ENCODE data around the gene USP6NL. TPM values are rescaled to one million over a fixed set of nuclear protein-coding genes. Genes with fewer than 3 reads are reported as not detected.

The USP6NL gene
- total RNA-seq, 1 experiment from 2014 or later = 24.6 TPM

GRCh38 chr10:11603741-11604140 is 7.7 kb downstream of the USP6NL start:
- BruUV-seq (replicated peaks) = no TSS peak
- DNase-seq (ENCODE audit: low read depth, low spot score) = no peak
- ChIA-PET POLR2A (no interaction called here), CTCF (no interaction called here), RAD21 (ENCODE audit: low non-redundant PET in 1 of 2, low total read pairs in 2 of 2, uncharacterized antibody in 2 of 2, unreplicated experiment in 2 of 2) (no interaction called here)
- H2AFZ ChIP-seq (ENCODE audit: low read depth, low read length, poor library complexity, severe bottlenecking) = no peak overlapping the region
- H4K20me1 ChIP-seq (ENCODE audit: insufficient read depth) = no peaks in the 10 kb centered on the region
- no peaks in the 10 kb centered on the region for H3K9me3 ChIP-seq (ENCODE audit: control insufficient read depth in 1 of 2, insufficient read depth in 1 of 2, low read depth in 1 of 2, low read length in 2 of 2)
- no peaks in the 10 kb centered on the region for H3K9me2 ChIP-seq (ENCODE audit: insufficient read depth)
- H3K4me3 ChIP-seq (replicated peaks in 1 of 2; ENCODE audit: low read depth in 1 of 2, low read length in 2 of 2) = no peak overlapping the region
- no peak overlapping the region; the same call in 1 of the 2 replicates for H3K4me2 ChIP-seq (ENCODE audit: low read length)
- ATAC-seq = no peak
- no peak for TF ChIP-seq POLR2A (IDR thresholded peaks at IDR 0.05; ENCODE audit: borderline replicate concordance, extremely low read depth, insufficient read depth, insufficient read length)
- TF ChIP-seq, protein P1, sequence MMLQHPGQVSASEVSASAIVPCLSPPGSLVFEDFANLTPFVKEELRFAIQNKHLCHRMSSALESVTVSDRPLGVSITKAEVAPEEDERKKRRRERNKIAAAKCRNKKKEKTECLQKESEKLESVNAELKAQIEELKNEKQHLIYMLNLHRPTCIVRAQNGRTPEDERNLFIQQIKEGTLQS (IDR thresholded peaks at IDR 0.05) = no peak
- no peak for TF ChIP-seq FOSL1 (IDR thresholded peaks at IDR 0.05; ENCODE audit: low read depth)
- TF ChIP-seq ELF1 (IDR thresholded peaks at IDR 0.05; ENCODE audit: borderline replicate concordance, low read depth) = no peak
- no peak for TF ChIP-seq EGR1 (IDR thresholded peaks at IDR 0.05; ENCODE audit: low read depth)
- TF ChIP-seq MAX (IDR thresholded peaks at IDR 0.05) = no peak
- TF ChIP-seq POLR2AphosphoS5 (IDR thresholded peaks at IDR 0.05; ENCODE audit: low read depth, low read length) = no peak
- TF ChIP-seq ZNF274 (IDR thresholded peaks at IDR 0.05; ENCODE audit: low read depth, low read length) = no peak
- TF ChIP-seq SRF (IDR thresholded peaks at IDR 0.05; ENCODE audit: low read depth) = no peak
- TF ChIP-seq ZFX (IDR thresholded peaks at IDR 0.05) = no peak
- TF ChIP-seq, protein P2, sequence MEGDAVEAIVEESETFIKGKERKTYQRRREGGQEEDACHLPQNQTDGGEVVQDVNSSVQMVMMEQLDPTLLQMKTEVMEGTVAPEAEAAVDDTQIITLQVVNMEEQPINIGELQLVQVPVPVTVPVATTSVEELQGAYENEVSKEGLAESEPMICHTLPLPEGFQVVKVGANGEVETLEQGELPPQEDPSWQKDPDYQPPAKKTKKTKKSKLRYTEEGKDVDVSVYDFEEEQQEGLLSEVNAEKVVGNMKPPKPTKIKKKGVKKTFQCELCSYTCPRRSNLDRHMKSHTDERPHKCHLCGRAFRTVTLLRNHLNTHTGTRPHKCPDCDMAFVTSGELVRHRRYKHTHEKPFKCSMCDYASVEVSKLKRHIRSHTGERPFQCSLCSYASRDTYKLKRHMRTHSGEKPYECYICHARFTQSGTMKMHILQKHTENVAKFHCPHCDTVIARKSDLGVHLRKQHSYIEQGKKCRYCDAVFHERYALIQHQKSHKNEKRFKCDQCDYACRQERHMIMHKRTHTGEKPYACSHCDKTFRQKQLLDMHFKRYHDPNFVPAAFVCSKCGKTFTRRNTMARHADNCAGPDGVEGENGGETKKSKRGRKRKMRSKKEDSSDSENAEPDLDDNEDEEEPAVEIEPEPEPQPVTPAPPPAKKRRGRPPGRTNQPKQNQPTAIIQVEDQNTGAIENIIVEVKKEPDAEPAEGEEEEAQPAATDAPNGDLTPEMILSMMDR (IDR thresholded peaks at IDR 0.05 in 2 of 3, conservative IDR thresholded peaks at IDR 0.05 in 1 of 3; ENCODE audit: borderline replicate concordance in 1 of 3, insufficient read depth in 1 of 3, low read depth in 2 of 3, low read length in 2 of 3) = no peak
- no peak for TF ChIP-seq SP1 (IDR thresholded peaks at IDR 0.05; ENCODE audit: low read depth)
- no peak for TF ChIP-seq TCF7L2 (IDR thresholded peaks at IDR 0.05; ENCODE audit: borderline replicate concordance, extremely low read depth, insufficient read depth, insufficient read length)
- peaks cover 99% of the 10 kb centered on the region for H3K79me2 ChIP-seq (ENCODE audit: insufficient read depth, low read length)
- H3K27ac ChIP-seq (ENCODE audit: low read depth, low read length) = no peak overlapping the region
- H3K27me3 ChIP-seq (ENCODE audit: insufficient read depth, low read length) = no peaks in the 10 kb centered on the region
- no peaks in the 10 kb centered on the region for H3K36me3 ChIP-seq (ENCODE audit: control insufficient read depth in 1 of 2, insufficient read depth in 2 of 2, low read length in 2 of 2)
- no peak overlapping the region for H3K9ac ChIP-seq (ENCODE audit: low read length)
- intact Hi-C loops (cut with micrococcal nuclease) = no loop called here
- peaks cover 26 to 40% of the 10 kb centered on the region in 2 experiments for H3K4me1 ChIP-seq (ENCODE audit: control insufficient read depth in 1 of 2, insufficient read depth in 2 of 2, low read length in 2 of 2)
